ENCODE data around the gene CD46. TPM values are rescaled to one million over a fixed set of nuclear protein-coding genes. Genes with fewer than 3 reads are reported as not detected.
A peak's percentile ranks its signal among the peaks of the same experiment; 100 is the strongest.

Gene CD46
- total RNA-seq, 2 donors from 2014 or later: 148 to 282 TPM

- no peaks in the 10 kb centered on the region for H3K27me3 ChIP-seq
- no peak for DNase-seq
- no peaks in the 10 kb centered on the region for H3K36me3 ChIP-seq
- TF ChIP-seq CTCF (IDR thresholded peaks at IDR 0.05): no peak
- no peaks in the 10 kb centered on the region for H3K4me1 ChIP-seq
- intact Hi-C loops (cut with DNase I): no loop called here
- H3K4me3 ChIP-seq: no peak overlapping the region
- no peak overlapping the region for H3K9ac ChIP-seq (ENCODE audit: low read depth in 2 of 2, low read length in 2 of 2)
- no peaks in the 10 kb centered on the region for H3K9me3 ChIP-seq
- no peak overlapping the region for H3K27ac ChIP-seq
These were observed 35.9 kb downstream of the CD46 start for GRCh38 chr1:207787776-207788175.

- no peak overlapping the region for H3K9ac ChIP-seq (ENCODE audit: low read depth in 2 of 2, low read length in 2 of 2)
- H3K27ac ChIP-seq: no peak overlapping the region
- TF ChIP-seq CTCF (IDR thresholded peaks at IDR 0.05): no peak
- H3K36me3 ChIP-seq: no peaks in the 10 kb centered on the region
- DNase-seq: no peak
- H3K27me3 ChIP-seq: no peaks in the 10 kb centered on the region
- no peak overlapping the region for H3K4me3 ChIP-seq
- H3K4me1 ChIP-seq: no peaks in the 10 kb centered on the region
- intact Hi-C loops (cut with DNase I): no loop called here
- H3K9me3 ChIP-seq: no peaks in the 10 kb centered on the region
These were observed 37.5 kb downstream of the CD46 start for GRCh38 chr1:207789386-207789785.

GRCh38 chr1:207789792-207790787 lies 38.2 kb downstream of the CD46 start:
- TF ChIP-seq CTCF (IDR thresholded peaks at IDR 0.05): no peak
- intact Hi-C loops (cut with DNase I): no loop called here
- H3K4me3 ChIP-seq: no peak overlapping the region
- no peak overlapping the region for H3K27ac ChIP-seq
- no peak for DNase-seq
- peak overlapping the region in 1 of 2 donors; percentile 23 for H3K9ac ChIP-seq (ENCODE audit: low read depth in 2 of 2, low read length in 2 of 2)
- H3K4me1 ChIP-seq: no peaks in the 10 kb centered on the region
- H3K36me3 ChIP-seq: no peaks in the 10 kb centered on the region
- no peaks in the 10 kb centered on the region for H3K27me3 ChIP-seq
- H3K9me3 ChIP-seq: no peaks in the 10 kb centered on the region

GRCh38 chr1:207791290-207791689 lies 39.4 kb downstream of the CD46 start:
- H3K4me3 ChIP-seq: no peak overlapping the region
- H3K27ac ChIP-seq: no peak overlapping the region
- no peaks in the 10 kb centered on the region for H3K36me3 ChIP-seq
- H3K27me3 ChIP-seq: no peaks in the 10 kb centered on the region
- intact Hi-C loops (cut with DNase I): no loop called here
- DNase-seq: no peak
- no peak overlapping the region for H3K9ac ChIP-seq (ENCODE audit: low read depth in 2 of 2, low read length in 2 of 2)
- no peaks in the 10 kb centered on the region for H3K4me1 ChIP-seq
- no peak for TF ChIP-seq CTCF (IDR thresholded peaks at IDR 0.05)
- no peaks in the 10 kb centered on the region for H3K9me3 ChIP-seq

- no peaks in the 10 kb centered on the region for H3K36me3 ChIP-seq
- TF ChIP-seq CTCF (IDR thresholded peaks at IDR 0.05): no peak
- H3K27ac ChIP-seq: no peak overlapping the region
- H3K4me3 ChIP-seq: no peak overlapping the region
- intact Hi-C loops (cut with DNase I): no loop called here
- H3K9ac ChIP-seq (ENCODE audit: low read depth in 2 of 2, low read length in 2 of 2): no peak overlapping the region
- no peaks in the 10 kb centered on the region for H3K4me1 ChIP-seq
- H3K9me3 ChIP-seq: no peaks in the 10 kb centered on the region
- DNase-seq: no peak
- H3K27me3 ChIP-seq: no peaks in the 10 kb centered on the region
These were observed 41.5 kb downstream of the CD46 start for GRCh38 chr1:207793327-207793726.

Data from colonic mucosa (tissue), 4 donors.